ENCODE results near the gene ADNP. TPM values are rescaled to one million over a fixed set of nuclear protein-coding genes. Genes with fewer than 3 reads are reported as not detected.

Gene ADNP
- polyA plus RNA-seq, 2 of the 4 experiments (the other 2 are of a cell fraction), result 36.7 to 37.2 TPM

DNA sequence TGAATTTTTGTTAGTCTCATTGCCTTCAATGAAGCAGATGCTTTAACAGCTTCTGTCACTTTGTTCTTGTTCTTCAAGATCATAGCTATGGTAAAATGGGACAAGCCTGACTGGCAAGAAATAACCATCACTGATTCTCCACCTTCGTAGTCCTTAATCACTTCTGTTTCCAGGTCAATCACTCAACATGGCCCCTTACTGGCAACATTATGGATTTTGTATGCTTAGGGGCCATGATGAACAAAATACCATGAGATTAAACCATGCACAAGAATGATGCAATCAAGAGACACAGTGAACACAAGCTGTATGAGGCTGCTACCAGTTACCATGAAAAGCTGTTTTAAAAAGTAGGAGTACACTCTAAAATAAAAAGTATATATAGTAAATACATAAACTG lies 32.8 kb downstream of the ADNP start:
- H3K4me2 ChIP-seq, result no peak overlapping the region
- H3K4me1 ChIP-seq, result peaks cover 10% of the 10 kb centered on the region
- FAIRE-seq, result no peak
- peak overlapping the region in 1 of 2 experiments; percentile 6; a peak in 1 of 6 replicates for H3K27ac ChIP-seq
- CTCF ChIA-PET, result interaction anchor here (0.7 to 3.1 kb wide), 4 partner anchors 11 to 31 kb away, joined by 3 to 12 read pairs (median 6); no protein-coding TSS in a partner anchor
- 0 out of 4 replicates have a peak, but pooled peaks of 1 of the 2 experiments have one; percentile 13 for TF ChIP-seq CEBPB (IDR thresholded peaks at IDR 0.05)
- no peak for TF ChIP-seq EHF (CRISPR knock-in tag; IDR thresholded peaks at IDR 0.05)
- H3K9me3 ChIP-seq, result no peaks in the 10 kb centered on the region
- no peak for ATAC-seq
- POLR2A ChIA-PET, result interaction anchor here (0.6 to 1.5 kb wide), 2 partner anchors 10 to 15 kb away, joined by 3 to 7 read pairs; no protein-coding TSS in a partner anchor
- 89% methylated on average over 1 of the region's 1 CpG for WGBS (ENCODE audit: missing lambda C conversion rate)
- no peak for DNase-seq (ENCODE audit: low read depth in 1 of 2, low spot score in 1 of 2)
- H3K4me3 ChIP-seq, result no peak overlapping the region

DNA sequence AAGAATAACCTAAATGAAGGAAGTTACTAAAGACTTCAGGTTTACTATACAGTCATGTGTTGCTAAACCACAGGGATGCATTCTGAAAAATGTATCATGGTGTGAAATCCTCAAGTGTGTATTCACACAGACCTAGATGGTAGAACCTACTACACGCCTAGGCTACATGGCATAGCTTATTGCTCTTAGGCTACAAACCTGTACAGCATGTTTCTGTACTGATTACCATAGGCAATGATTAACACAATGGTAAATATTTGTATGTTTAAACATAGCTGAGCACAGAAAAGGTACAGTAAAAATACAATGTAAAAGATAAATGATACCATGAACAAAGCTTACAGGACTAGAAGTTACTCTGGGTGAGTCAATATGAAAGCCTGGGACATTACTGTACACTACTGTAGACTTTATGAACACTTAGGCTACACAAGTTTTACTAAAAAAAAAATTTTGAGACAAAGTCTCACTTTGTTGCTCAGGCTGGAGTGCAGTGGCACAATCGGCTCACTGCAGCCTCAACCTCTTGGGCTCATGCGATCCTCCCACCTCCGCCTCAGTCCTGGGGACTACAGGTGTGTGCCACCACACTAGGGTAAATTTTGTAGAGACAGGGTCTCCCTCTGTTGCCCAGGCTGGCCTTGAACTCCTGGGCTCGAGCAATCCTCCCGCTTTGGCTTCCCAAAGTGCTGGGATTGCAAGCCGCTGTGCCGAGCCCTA lies 36.0 kb downstream of the ADNP start:
- POLR2A ChIA-PET, result no interaction called here
- WGBS (ENCODE audit: missing lambda C conversion rate), result 92% methylated on average over 8 of the region's 8 CpGs
- Histone ChIP-seq H3K4me2 (no peak overlapping the region), H3K4me1 (peaks cover 10% of the 10 kb centered on the region), H3K9me3 (no peaks in the 10 kb centered on the region), H3K27ac (no peak overlapping the region; a peak in 1 of 6 replicates), H3K4me3 (no peak overlapping the region)
- TF ChIP-seq GATA3 (IDR thresholded peaks at IDR 0.05; ENCODE audit: borderline replicate concordance), result no peak
- TF ChIP-seq, protein P1, sequence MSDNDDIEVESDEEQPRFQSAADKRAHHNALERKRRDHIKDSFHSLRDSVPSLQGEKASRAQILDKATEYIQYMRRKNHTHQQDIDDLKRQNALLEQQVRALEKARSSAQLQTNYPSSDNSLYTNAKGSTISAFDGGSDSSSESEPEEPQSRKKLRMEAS (IDR thresholded peaks at IDR 0.05), result no peak
- TF ChIP-seq, protein P2, sequence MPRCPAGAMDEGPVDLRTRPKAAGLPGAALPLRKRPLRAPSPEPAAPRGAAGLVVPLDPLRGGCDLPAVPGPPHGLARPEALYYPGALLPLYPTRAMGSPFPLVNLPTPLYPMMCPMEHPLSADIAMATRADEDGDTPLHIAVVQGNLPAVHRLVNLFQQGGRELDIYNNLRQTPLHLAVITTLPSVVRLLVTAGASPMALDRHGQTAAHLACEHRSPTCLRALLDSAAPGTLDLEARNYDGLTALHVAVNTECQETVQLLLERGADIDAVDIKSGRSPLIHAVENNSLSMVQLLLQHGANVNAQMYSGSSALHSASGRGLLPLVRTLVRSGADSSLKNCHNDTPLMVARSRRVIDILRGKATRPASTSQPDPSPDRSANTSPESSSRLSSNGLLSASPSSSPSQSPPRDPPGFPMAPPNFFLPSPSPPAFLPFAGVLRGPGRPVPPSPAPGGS (IDR thresholded peaks at IDR 0.05), result no peak
- no peak for TF ChIP-seq EHMT2 (IDR thresholded peaks at IDR 0.05; ENCODE audit: low read depth)
- TF ChIP-seq TFCP2L1 (CRISPR knock-in tag; IDR thresholded peaks at IDR 0.05), result no peak
- no peak for TF ChIP-seq CEBPB (IDR thresholded peaks at IDR 0.05)
- no peak for TF ChIP-seq NR3C1 (IDR thresholded peaks at IDR 0.05)
- TF ChIP-seq, protein P3, sequence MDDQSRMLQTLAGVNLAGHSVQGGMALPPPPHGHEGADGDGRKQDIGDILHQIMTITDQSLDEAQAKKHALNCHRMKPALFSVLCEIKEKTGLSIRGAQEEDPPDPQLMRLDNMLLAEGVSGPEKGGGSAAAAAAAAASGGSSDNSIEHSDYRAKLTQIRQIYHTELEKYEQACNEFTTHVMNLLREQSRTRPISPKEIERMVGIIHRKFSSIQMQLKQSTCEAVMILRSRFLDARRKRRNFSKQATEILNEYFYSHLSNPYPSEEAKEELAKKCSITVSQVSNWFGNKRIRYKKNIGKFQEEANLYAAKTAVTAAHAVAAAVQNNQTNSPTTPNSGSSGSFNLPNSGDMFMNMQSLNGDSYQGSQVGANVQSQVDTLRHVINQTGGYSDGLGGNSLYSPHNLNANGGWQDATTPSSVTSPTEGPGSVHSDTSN (IDR thresholded peaks at IDR 0.05), result no peak
- TF ChIP-seq KDM5A (IDR thresholded peaks at IDR 0.05), result no peak
- CTCF ChIA-PET, result interaction anchor here (0.9 to 1.9 kb wide), 5 partner anchors 11 to 101 kb away, joined by 3 to 8 read pairs (median 5); partner anchors contain the start of gene BCAS4
- DNase-seq (ENCODE audit: low read depth in 1 of 2, low spot score in 1 of 2) (no peak), FAIRE-seq (no peak), ATAC-seq (peak in 1 of 2 experiments; percentile 33; a peak in 4 of 6 replicates)

DNA sequence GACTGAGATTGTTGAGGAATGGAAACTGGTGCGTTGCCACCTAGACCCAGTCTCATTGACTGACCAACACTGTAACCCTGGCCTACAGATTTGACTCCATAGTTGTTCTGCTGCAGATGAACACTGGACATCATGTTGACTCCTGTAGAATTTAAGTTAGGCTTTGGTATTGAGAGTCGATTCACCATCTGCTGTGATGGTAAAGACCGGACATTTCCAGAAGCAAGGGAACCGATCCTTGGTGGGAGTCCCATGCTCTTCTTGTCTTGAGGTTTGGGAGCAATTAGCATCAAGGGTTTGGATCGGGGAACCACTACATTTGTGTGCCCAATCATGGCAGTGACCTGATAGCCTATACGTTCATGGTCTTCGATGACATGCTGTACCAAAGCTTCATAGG lies 37.6 kb downstream of the ADNP start:
- ATAC-seq (no peak), FAIRE-seq (no peak), DNase-seq (ENCODE audit: low read depth in 1 of 2, low spot score in 1 of 2) (no peak)
- ChIA-PET CTCF (no interaction called here), POLR2A (interaction anchor here (0.6 kb wide), 1 partner anchor 81 kb away, joined by 3 read pairs; no protein-coding TSS in a partner anchor)
- no peak for TF ChIP-seq CHD2 (IDR thresholded peaks at IDR 0.05; ENCODE audit: low read length, partially characterized antibody)
- no peak for TF ChIP-seq RAD21 (conservative IDR thresholded peaks at IDR 0.05 in 1 of 2, IDR thresholded peaks at IDR 0.05 in 1 of 2)
- no peak for TF ChIP-seq NPAS2 (CRISPR knock-in tag; IDR thresholded peaks at IDR 0.05; ENCODE audit: borderline replicate concordance)
- TF ChIP-seq, protein P4, sequence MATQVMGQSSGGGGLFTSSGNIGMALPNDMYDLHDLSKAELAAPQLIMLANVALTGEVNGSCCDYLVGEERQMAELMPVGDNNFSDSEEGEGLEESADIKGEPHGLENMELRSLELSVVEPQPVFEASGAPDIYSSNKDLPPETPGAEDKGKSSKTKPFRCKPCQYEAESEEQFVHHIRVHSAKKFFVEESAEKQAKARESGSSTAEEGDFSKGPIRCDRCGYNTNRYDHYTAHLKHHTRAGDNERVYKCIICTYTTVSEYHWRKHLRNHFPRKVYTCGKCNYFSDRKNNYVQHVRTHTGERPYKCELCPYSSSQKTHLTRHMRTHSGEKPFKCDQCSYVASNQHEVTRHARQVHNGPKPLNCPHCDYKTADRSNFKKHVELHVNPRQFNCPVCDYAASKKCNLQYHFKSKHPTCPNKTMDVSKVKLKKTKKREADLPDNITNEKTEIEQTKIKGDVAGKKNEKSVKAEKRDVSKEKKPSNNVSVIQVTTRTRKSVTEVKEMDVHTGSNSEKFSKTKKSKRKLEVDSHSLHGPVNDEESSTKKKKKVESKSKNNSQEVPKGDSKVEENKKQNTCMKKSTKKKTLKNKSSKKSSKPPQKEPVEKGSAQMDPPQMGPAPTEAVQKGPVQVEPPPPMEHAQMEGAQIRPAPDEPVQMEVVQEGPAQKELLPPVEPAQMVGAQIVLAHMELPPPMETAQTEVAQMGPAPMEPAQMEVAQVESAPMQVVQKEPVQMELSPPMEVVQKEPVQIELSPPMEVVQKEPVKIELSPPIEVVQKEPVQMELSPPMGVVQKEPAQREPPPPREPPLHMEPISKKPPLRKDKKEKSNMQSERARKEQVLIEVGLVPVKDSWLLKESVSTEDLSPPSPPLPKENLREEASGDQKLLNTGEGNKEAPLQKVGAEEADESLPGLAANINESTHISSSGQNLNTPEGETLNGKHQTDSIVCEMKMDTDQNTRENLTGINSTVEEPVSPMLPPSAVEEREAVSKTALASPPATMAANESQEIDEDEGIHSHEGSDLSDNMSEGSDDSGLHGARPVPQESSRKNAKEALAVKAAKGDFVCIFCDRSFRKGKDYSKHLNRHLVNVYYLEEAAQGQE (IDR thresholded peaks at IDR 0.05), result no peak
- no peak for TF ChIP-seq ZSCAN20 (CRISPR knock-in tag; IDR thresholded peaks at IDR 0.05)
- TF ChIP-seq, protein P5, sequence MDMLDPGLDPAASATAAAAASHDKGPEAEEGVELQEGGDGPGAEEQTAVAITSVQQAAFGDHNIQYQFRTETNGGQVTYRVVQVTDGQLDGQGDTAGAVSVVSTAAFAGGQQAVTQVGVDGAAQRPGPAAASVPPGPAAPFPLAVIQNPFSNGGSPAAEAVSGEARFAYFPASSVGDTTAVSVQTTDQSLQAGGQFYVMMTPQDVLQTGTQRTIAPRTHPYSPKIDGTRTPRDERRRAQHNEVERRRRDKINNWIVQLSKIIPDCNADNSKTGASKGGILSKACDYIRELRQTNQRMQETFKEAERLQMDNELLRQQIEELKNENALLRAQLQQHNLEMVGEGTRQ (IDR thresholded peaks at IDR 0.05), result no peak
- TF ChIP-seq, protein P6, sequence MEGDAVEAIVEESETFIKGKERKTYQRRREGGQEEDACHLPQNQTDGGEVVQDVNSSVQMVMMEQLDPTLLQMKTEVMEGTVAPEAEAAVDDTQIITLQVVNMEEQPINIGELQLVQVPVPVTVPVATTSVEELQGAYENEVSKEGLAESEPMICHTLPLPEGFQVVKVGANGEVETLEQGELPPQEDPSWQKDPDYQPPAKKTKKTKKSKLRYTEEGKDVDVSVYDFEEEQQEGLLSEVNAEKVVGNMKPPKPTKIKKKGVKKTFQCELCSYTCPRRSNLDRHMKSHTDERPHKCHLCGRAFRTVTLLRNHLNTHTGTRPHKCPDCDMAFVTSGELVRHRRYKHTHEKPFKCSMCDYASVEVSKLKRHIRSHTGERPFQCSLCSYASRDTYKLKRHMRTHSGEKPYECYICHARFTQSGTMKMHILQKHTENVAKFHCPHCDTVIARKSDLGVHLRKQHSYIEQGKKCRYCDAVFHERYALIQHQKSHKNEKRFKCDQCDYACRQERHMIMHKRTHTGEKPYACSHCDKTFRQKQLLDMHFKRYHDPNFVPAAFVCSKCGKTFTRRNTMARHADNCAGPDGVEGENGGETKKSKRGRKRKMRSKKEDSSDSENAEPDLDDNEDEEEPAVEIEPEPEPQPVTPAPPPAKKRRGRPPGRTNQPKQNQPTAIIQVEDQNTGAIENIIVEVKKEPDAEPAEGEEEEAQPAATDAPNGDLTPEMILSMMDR (IDR thresholded peaks at IDR 0.05), result no peak
- no peak for TF ChIP-seq BHLHE40 (IDR thresholded peaks at IDR 0.05; ENCODE audit: low read depth, low read length)
- TF ChIP-seq PHF8 (IDR thresholded peaks at IDR 0.05; ENCODE audit: borderline replicate concordance, low read depth), result no peak
- TF ChIP-seq MAFK (IDR thresholded peaks at IDR 0.05; ENCODE audit: partially characterized antibody), result no peak
- TF ChIP-seq HOXB13 (CRISPR knock-in tag; IDR thresholded peaks at IDR 0.05; ENCODE audit: low read depth), result no peak
- Histone ChIP-seq H3K27ac (no peak overlapping the region), H3K4me1 (peaks cover 10% of the 10 kb centered on the region), H3K4me2 (no peak overlapping the region), H3K4me3 (no peak overlapping the region), H3K9me3 (no peaks in the 10 kb centered on the region)
- WGBS (ENCODE audit: missing lambda C conversion rate), result 95% methylated on average over 7 of the region's 7 CpGs
